Measurements from ENCODE around the gene JPT1. TPM values are rescaled to one million over a fixed set of nuclear protein-coding genes. Genes with fewer than 3 reads are reported as not detected.

The JPT1 gene
- total and polyA plus RNA-seq, 5 donors from 2014 or later, result 70.9 to 231 (median 162) TPM

GRCh38 chr17:75182569-75183436 is 28.5 kb upstream of the JPT1 start, which contains the start of gene SUMO2:
Gene SUMO2, minus strand, starts transcription at chr17:75182959. Its CDS starts 125 bp downstream, at chr17:75182834.
- Histone ChIP-seq H3K27me3 (ENCODE audit: control insufficient read depth, insufficient read depth, low read length) (no peaks in the 10 kb centered on the region), H3K9me3 (ENCODE audit: control insufficient read depth in 2 of 2, low read length in 2 of 2) (no peaks in the 10 kb centered on the region), H3K4me1 (ENCODE audit: control insufficient read depth, insufficient read depth, low read length, poor library complexity, severe bottlenecking) (peaks cover 47% of the 10 kb centered on the region), H3K36me3 (ENCODE audit: control insufficient read depth, insufficient read depth, low read length) (peaks cover 15% of the 10 kb centered on the region), H3K4me3 (ENCODE audit: low read depth, low read length) (peak within 1 kb of the TSS; percentile 98), H3K27ac (ENCODE audit: insufficient read depth, low read length, poor library complexity, severe bottlenecking) (peak within 1 kb of the TSS; percentile 97)
- DNase-seq, result peak; percentile 89 to 98 (median 94)
- peaks cover 16% of the 10 kb centered on the region for H3K27me3 Mint-ChIP-seq
- peak; percentile 86 to 87 for ATAC-seq (ENCODE audit: low read depth in 2 of 2)
- peak within 1 kb of the TSS; percentile 94 to 98 (median 95) for H3K4me3 Mint-ChIP-seq
- H3K4me1 Mint-ChIP-seq, result peaks cover 16 to 47% (median 28%) of the 10 kb centered on the region in 4 donors
- H3K36me3 Mint-ChIP-seq, result no peaks in the 10 kb centered on the region
- peak within 1 kb of the TSS; percentile 95 to 97 (median 97) for H3K27ac Mint-ChIP-seq
- no peaks in the 10 kb centered on the region for H3K9me3 Mint-ChIP-seq

DNA sequence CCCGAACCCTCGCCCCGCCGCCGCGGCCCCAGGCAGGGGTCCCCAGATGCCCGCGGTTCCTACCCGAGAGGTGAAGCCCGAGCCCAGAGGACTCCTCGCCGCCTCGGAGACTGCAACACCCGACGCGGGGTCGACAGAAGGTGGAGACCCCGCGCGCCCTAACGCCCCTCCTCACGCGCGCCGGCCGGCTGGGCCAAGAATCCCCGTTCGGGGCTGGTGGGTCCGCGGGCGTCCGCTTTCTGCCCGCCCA is 27.9 kb upstream of the JPT1 start:
- ATAC-seq (ENCODE audit: low read depth in 2 of 2), result peak in 1 of 2 donors; percentile 1

GRCh38 chr17:75181608-75182318 is 27.5 kb upstream of the JPT1 start:
- H3K4me3 ChIP-seq (ENCODE audit: low read depth, low read length), result peak overlapping the region; percentile 98
- no peak for ATAC-seq (ENCODE audit: low read depth in 2 of 2)
- Mint-ChIP-seq H3K9me3 (no peaks in the 10 kb centered on the region), H3K4me1 (peaks cover 16 to 48% (median 29%) of the 10 kb centered on the region in 4 donors), H3K4me3 (peak overlapping the region; percentile 94 to 98 (median 95)), H3K27me3 (peaks cover 16% of the 10 kb centered on the region), H3K36me3 (peaks cover under 1% of the 10 kb centered on the region), H3K27ac (peak overlapping the region; percentile 81 to 88 (median 83))
- H3K27ac ChIP-seq (ENCODE audit: insufficient read depth, low read length, poor library complexity, severe bottlenecking), result peak overlapping the region; percentile 97
- peaks cover 52% of the 10 kb centered on the region for H3K4me1 ChIP-seq (ENCODE audit: control insufficient read depth, insufficient read depth, low read length, poor library complexity, severe bottlenecking)
- H3K9me3 ChIP-seq (ENCODE audit: control insufficient read depth in 2 of 2, low read length in 2 of 2), result no peaks in the 10 kb centered on the region
- peaks cover 22% of the 10 kb centered on the region for H3K36me3 ChIP-seq (ENCODE audit: control insufficient read depth, insufficient read depth, low read length)
- DNase-seq, result peak; percentile 40 to 54 (median 42)
- no peaks in the 10 kb centered on the region for H3K27me3 ChIP-seq (ENCODE audit: control insufficient read depth, insufficient read depth, low read length)

More for the DNA sequence above, 27.9 kb upstream of the JPT1 start:
- Histone ChIP-seq H3K4me3 (ENCODE audit: low read depth, low read length) (peak overlapping the region; percentile 98), H3K27ac (ENCODE audit: insufficient read depth, low read length, poor library complexity, severe bottlenecking) (peak overlapping the region; percentile 97), H3K9me3 (ENCODE audit: control insufficient read depth in 2 of 2, low read length in 2 of 2) (no peaks in the 10 kb centered on the region), H3K27me3 (ENCODE audit: control insufficient read depth, insufficient read depth, low read length) (no peaks in the 10 kb centered on the region), H3K4me1 (ENCODE audit: control insufficient read depth, insufficient read depth, low read length, poor library complexity, severe bottlenecking) (peaks cover 47% of the 10 kb centered on the region), H3K36me3 (ENCODE audit: control insufficient read depth, insufficient read depth, low read length) (peaks cover 18% of the 10 kb centered on the region)
- peaks cover 16 to 47% (median 28%) of the 10 kb centered on the region in 4 donors for H3K4me1 Mint-ChIP-seq
- no peaks in the 10 kb centered on the region for H3K9me3 Mint-ChIP-seq
- peaks cover 16% of the 10 kb centered on the region for H3K27me3 Mint-ChIP-seq
- peak overlapping the region in 2 of 3 donors; percentile 81 to 97 for H3K27ac Mint-ChIP-seq
- DNase-seq, result no peak
- peak overlapping the region; percentile 94 to 98 (median 95) for H3K4me3 Mint-ChIP-seq
- no peaks in the 10 kb centered on the region for H3K36me3 Mint-ChIP-seq

- Histone ChIP-seq H3K9me3 (ENCODE audit: control insufficient read depth in 2 of 2, low read length in 2 of 2) (no peaks in the 10 kb centered on the region), H3K27me3 (ENCODE audit: control insufficient read depth, insufficient read depth, low read length) (no peaks in the 10 kb centered on the region), H3K4me3 (ENCODE audit: low read depth, low read length) (peak overlapping the region; percentile 98), H3K36me3 (ENCODE audit: control insufficient read depth, insufficient read depth, low read length) (peaks cover 28% of the 10 kb centered on the region), H3K27ac (ENCODE audit: insufficient read depth, low read length, poor library complexity, severe bottlenecking) (peak overlapping the region; percentile 97), H3K4me1 (ENCODE audit: control insufficient read depth, insufficient read depth, low read length, poor library complexity, severe bottlenecking) (peaks cover 52% of the 10 kb centered on the region)
- DNase-seq, result no peak
- Mint-ChIP-seq H3K36me3 (peaks cover 5% of the 10 kb centered on the region), H3K9me3 (no peaks in the 10 kb centered on the region), H3K27ac (peak overlapping the region; percentile 81 to 88 (median 83)), H3K27me3 (peaks cover 16% of the 10 kb centered on the region), H3K4me1 (peaks cover 20 to 54% (median 33%) of the 10 kb centered on the region in 4 donors), H3K4me3 (peak overlapping the region; percentile 94 to 98 (median 95))
- no peak for ATAC-seq (ENCODE audit: low read depth in 2 of 2)
Measured at GRCh38 chr17:75181110-75181509, 26.8 kb upstream of the JPT1 start.

DNA sequence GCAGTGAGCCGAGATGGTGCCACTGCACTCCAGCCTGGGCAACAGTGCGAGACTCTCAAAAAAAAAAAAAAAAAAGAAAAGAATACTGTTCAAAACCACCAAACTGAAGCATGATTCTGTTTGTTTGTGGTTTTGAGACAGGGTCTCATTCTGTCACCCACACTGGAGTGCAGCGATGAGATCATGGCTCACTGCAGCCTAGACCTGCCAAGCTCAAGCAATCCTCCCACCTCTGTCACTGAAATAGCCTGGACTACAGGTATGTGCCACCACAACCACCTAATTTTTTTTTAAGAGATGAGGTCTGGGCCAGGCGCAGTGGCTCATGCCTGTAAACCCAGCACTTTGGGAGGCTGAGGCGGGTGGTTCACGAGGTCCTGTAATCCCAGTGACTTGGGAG is 24.1 kb upstream of the JPT1 start:
- DNase-seq (no peak), ATAC-seq (ENCODE audit: low read depth in 2 of 2) (no peak)
- Mint-ChIP-seq H3K27ac (no peak overlapping the region), H3K9me3 (no peaks in the 10 kb centered on the region), H3K4me1 (peaks cover 15 to 51% (median 29%) of the 10 kb centered on the region in 4 donors), H3K36me3 (peaks cover 12% of the 10 kb centered on the region), H3K4me3 (peak overlapping the region in 1 of 4 donors; percentile 57), H3K27me3 (peaks cover 9% of the 10 kb centered on the region)
- Histone ChIP-seq H3K4me1 (ENCODE audit: control insufficient read depth, insufficient read depth, low read length, poor library complexity, severe bottlenecking) (peaks cover 44% of the 10 kb centered on the region), H3K9me3 (ENCODE audit: control insufficient read depth in 2 of 2, low read length in 2 of 2) (no peaks in the 10 kb centered on the region), H3K4me3 (ENCODE audit: low read depth, low read length) (no peak overlapping the region), H3K36me3 (ENCODE audit: control insufficient read depth, insufficient read depth, low read length) (peaks cover 53% of the 10 kb centered on the region), H3K27ac (ENCODE audit: insufficient read depth, low read length, poor library complexity, severe bottlenecking) (no peak overlapping the region), H3K27me3 (ENCODE audit: control insufficient read depth, insufficient read depth, low read length) (no peaks in the 10 kb centered on the region)

DNA sequence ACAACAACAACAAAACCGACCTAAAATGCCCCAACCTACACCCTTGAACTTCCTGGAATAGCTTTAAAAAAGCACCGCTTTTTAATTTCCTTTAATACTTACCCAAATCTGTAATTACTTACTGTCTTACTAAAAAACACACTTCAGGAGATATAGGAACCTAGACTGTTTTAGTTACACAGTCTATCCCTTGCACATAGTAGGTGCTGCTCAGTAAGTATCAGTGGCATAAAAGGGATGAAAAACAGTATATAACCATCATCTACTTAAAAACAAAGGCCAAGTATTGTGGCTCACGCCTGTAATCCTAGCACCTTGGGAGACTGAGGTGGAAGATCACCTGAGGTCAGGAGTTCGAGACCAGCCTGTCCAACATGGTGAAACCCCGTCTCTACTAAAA is 22.3 kb upstream of the JPT1 start:
- Mint-ChIP-seq H3K9me3 (no peaks in the 10 kb centered on the region), H3K27ac (no peak overlapping the region), H3K4me3 (peak overlapping the region in 1 of 4 donors; percentile 52), H3K36me3 (peaks cover 23% of the 10 kb centered on the region), H3K4me1 (peaks cover 18 to 57% (median 33%) of the 10 kb centered on the region in 4 donors), H3K27me3 (peaks cover 6% of the 10 kb centered on the region)
- no peak for DNase-seq
- no peak overlapping the region for H3K27ac ChIP-seq (ENCODE audit: insufficient read depth, low read length, poor library complexity, severe bottlenecking)
- H3K4me1 ChIP-seq (ENCODE audit: control insufficient read depth, insufficient read depth, low read length, poor library complexity, severe bottlenecking), result peaks cover 45% of the 10 kb centered on the region
- no peak for ATAC-seq (ENCODE audit: low read depth in 2 of 2)
- no peak overlapping the region for H3K4me3 ChIP-seq (ENCODE audit: low read depth, low read length)
- H3K36me3 ChIP-seq (ENCODE audit: control insufficient read depth, insufficient read depth, low read length), result peaks cover 62% of the 10 kb centered on the region
- H3K9me3 ChIP-seq (ENCODE audit: control insufficient read depth in 2 of 2, low read length in 2 of 2), result no peaks in the 10 kb centered on the region
- H3K27me3 ChIP-seq (ENCODE audit: control insufficient read depth, insufficient read depth, low read length), result no peaks in the 10 kb centered on the region

GRCh38 chr17:75174996-75175395 is 20.7 kb upstream of the JPT1 start:
- Mint-ChIP-seq H3K9me3 (no peaks in the 10 kb centered on the region), H3K27me3 (no peaks in the 10 kb centered on the region), H3K4me1 (peaks cover 11 to 46% (median 25%) of the 10 kb centered on the region in 4 donors), H3K4me3 (no peak overlapping the region), H3K27ac (no peak overlapping the region), H3K36me3 (peaks cover 24% of the 10 kb centered on the region)
- no peak overlapping the region for H3K4me3 ChIP-seq (ENCODE audit: low read depth, low read length)
- H3K9me3 ChIP-seq (ENCODE audit: control insufficient read depth in 2 of 2, low read length in 2 of 2), result no peaks in the 10 kb centered on the region
- H3K27me3 ChIP-seq (ENCODE audit: control insufficient read depth, insufficient read depth, low read length), result no peaks in the 10 kb centered on the region
- no peak overlapping the region for H3K27ac ChIP-seq (ENCODE audit: insufficient read depth, low read length, poor library complexity, severe bottlenecking)
- H3K36me3 ChIP-seq (ENCODE audit: control insufficient read depth, insufficient read depth, low read length), result peaks cover 62% of the 10 kb centered on the region
- DNase-seq, result no peak
- no peak for ATAC-seq (ENCODE audit: low read depth in 2 of 2)
- peaks cover 38% of the 10 kb centered on the region for H3K4me1 ChIP-seq (ENCODE audit: control insufficient read depth, insufficient read depth, low read length, poor library complexity, severe bottlenecking)

Data from CD4-positive, CD25-positive, alpha-beta regulatory T cell (primary cell).